Ascending aorta (tissue), 2 donors: ENCODE data around the gene ABHD16A. TPM values are rescaled to one million over a fixed set of nuclear protein-coding genes. Genes with fewer than 3 reads are reported as not detected.

ENCODE experiments used
- DNase-seq, 2 donors: peaks; one replicate each; pipeline ENCODE4 v3.0.0-alpha.2; 2019; ENCODE audit warnings: low spot score in 2 of 2
- H3K27ac ChIP-seq, 2 donors: fragments of 200-600 bp; sonication (generic); one replicate each; pipeline ENCODE4 v1.5.1; 2016 to 2017; ENCODE audit warnings: mild to moderate bottlenecking in 1 of 2
- H3K27me3 ChIP-seq: fragments of 200-600 bp; sonication (generic); one replicate; pipeline ENCODE4 v1.5.1; 2017
- H3K36me3 ChIP-seq, 2 donors: fragments of 200-600 bp; sonication (generic); one replicate each; pipeline ENCODE4 v1.5.1; 2016
- H3K4me1 ChIP-seq, 2 donors: fragments of 200-600 bp; sonication (generic); one replicate each; pipeline ENCODE4 v1.5.1; 2016 to 2017; ENCODE audit warnings: mild to moderate bottlenecking in 1 of 2
- H3K4me3 ChIP-seq, 2 donors: fragments of 200-600 bp; sonication (generic); one replicate each; pipeline ENCODE4 v1.5.1; 2016 to 2017; ENCODE audit warnings: mild to moderate bottlenecking in 1 of 2
- H3K9me3 ChIP-seq, 2 donors: fragments of 200-600 bp; sonication (generic); one replicate each; pipeline ENCODE4 v1.5.1; 2016
- CTCF ChIP-seq, 3 experiments: fragments of 200-600 bp in 2 of 3; fragments of 450-650 bp in 1 of 3; sonication (generic) in 2 of 3; IDR thresholded peaks; one replicate each; pipeline ENCODE4 v1.5.1; 2016 to 2019; ENCODE audit warnings: antibody characterized with exemption in 3 of 3, mild to moderate bottlenecking in 1 of 3, moderate library complexity in 1 of 3
- intact Hi-C: fragments of 100-400 bp; cut with DNase I; formaldehyde crosslinking; loops from one replicate; pipeline ENCODE4 v1.15.1; 2023
- total RNA-seq: library from RNA; depleted of rRNA; stranded (reverse); fragments of >200 nt; gene quantifications from one replicate; pipeline ENCODE4 v1.1.0, GENCODE V29; 2016

ABHD16A gene
- total RNA-seq, 1 donor from 2014 or later = 28.0 TPM

GRCh38 chr6:31702405-31702818 lies 712 bp downstream of the ABHD16A start:
- no peak for DNase-seq
- Histone ChIP-seq H3K9me3 (no peaks in the 10 kb centered on the region), H3K36me3 (peaks cover 12 to 20% of the 10 kb centered on the region in 2 donors), H3K4me1 (peaks cover 13 to 21% of the 10 kb centered on the region in 2 donors), H3K27ac (peak overlapping the region; percentile 92 to 97), H3K27me3 (no peaks in the 10 kb centered on the region), H3K4me3 (peak overlapping the region; percentile 72 to 78)
- TF ChIP-seq CTCF (IDR thresholded peaks at IDR 0.05) = no peak
- intact Hi-C loops = loop anchor here (2.0 kb wide), 2 partner anchors 34 to 160 kb away; partner anchors contain the start of genes CLIC1 and NEU1

DNA sequence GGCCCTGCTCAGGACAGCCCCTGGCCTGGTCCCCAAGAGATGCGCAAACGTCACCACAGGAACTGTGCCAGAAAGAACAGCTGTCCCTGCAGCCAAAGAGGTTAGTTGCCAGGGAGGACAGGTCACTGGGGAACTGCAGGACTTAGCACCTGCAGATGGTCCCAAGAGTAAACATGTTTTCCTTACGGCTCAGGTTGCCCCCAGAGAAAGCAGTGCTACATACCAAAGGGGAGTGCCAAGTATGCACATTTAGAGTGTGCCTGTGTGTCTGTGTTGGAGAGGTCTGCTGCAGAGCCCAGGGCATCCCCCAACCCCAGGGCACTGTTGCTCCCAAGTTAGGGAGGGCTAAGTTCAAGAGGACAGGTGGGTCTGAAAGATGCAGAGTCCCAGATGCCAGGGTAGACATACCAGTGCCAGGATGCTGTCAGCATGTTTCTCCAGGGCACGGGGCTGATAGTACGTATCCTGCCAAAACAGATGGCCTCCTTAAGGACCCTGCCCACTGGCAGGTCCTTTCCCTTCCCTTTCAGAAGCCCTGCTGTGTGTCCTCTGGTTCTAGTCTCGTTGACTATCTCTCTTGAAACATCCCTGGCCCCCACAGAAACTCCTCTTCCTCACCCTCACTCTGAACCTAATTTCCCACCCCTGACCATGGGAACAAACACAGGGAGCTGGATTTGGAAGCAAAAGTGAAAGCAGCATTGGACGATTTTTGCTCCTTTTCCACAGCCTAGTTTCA lies 1.3 kb downstream of the ABHD16A start:
- no peak for TF ChIP-seq CTCF (IDR thresholded peaks at IDR 0.05)
- intact Hi-C loops = loop anchor here (2.0 kb wide), 2 partner anchors 35 to 161 kb away; partner anchors contain the start of genes CLIC1 and NEU1
- peaks cover 15 to 23% of the 10 kb centered on the region in 2 donors for H3K36me3 ChIP-seq
- no peaks in the 10 kb centered on the region for H3K27me3 ChIP-seq
- peaks cover 13 to 21% of the 10 kb centered on the region in 2 donors for H3K4me1 ChIP-seq
- peak overlapping the region; percentile 72 to 78 for H3K4me3 ChIP-seq
- DNase-seq = no peak
- H3K9me3 ChIP-seq = no peaks in the 10 kb centered on the region
- peak overlapping the region in 1 of 2 donors; percentile 92 for H3K27ac ChIP-seq

DNA sequence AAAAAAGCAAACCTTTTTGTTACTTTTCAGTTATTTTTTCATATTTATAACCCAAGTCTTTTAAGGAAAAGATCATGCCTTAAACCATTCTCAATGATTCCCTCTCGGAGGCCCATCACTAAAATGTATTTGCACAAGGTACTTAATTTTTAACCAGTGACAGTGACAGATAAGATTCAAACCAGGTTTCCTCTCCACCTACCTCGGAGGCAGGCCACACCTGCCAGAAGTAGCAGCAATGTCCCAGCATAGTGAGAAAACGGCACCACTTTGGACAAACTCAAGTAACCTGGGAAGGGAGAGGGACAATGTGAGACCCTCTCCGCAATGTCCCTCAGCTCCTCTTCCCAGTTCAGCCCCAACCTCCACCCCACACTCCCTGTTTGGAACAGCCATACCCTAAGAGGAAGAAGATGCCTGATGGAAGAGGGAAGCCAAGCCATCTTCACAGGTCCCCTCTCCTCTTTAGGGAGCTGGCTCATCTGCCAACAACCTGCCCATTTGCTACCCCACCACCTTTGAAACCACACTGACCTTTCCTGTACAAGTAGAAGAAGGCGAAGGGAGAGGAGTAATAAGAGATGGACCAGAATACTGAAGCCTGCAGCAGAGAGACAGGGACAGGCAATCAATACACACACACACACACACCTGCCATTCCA lies 2.3 kb downstream of the ABHD16A start:
- H3K4me3 ChIP-seq = no peak overlapping the region
- no peak overlapping the region for H3K27ac ChIP-seq
- H3K36me3 ChIP-seq = peaks cover 25 to 32% of the 10 kb centered on the region in 2 donors
- H3K27me3 ChIP-seq = no peaks in the 10 kb centered on the region
- peaks cover 13 to 21% of the 10 kb centered on the region in 2 donors for H3K4me1 ChIP-seq
- intact Hi-C loops = no loop called here
- DNase-seq = no peak
- no peaks in the 10 kb centered on the region for H3K9me3 ChIP-seq
- no peak for TF ChIP-seq CTCF (IDR thresholded peaks at IDR 0.05)

DNA sequence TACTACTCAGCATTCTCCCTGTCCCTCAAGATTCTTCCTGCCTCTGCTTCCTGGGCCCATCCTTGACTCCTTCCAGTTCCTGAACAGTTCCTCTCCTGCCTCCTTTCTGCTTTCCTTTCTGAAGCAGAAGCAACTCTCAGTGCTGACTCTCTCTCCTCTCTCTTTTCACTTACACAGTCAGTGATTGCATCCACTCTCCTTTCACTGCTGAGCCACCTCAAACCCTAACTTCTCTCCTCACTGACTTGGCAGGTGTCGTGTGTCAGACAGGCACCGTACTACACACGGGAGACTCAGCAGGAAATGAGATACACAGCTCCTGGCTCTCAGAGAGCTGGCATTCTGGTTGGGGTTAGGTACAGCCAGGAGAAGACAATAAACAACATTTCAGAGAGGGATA lies 5.6 kb downstream of the ABHD16A start:
- Histone ChIP-seq H3K4me1 (peaks cover 13 to 14% of the 10 kb centered on the region in 2 donors), H3K9me3 (no peaks in the 10 kb centered on the region), H3K27ac (no peak overlapping the region), H3K4me3 (no peak overlapping the region), H3K36me3 (peaks cover 44 to 63% of the 10 kb centered on the region in 2 donors), H3K27me3 (no peaks in the 10 kb centered on the region)
- no peak for TF ChIP-seq CTCF (IDR thresholded peaks at IDR 0.05)
- intact Hi-C loops = no loop called here
- DNase-seq = no peak

DNA sequence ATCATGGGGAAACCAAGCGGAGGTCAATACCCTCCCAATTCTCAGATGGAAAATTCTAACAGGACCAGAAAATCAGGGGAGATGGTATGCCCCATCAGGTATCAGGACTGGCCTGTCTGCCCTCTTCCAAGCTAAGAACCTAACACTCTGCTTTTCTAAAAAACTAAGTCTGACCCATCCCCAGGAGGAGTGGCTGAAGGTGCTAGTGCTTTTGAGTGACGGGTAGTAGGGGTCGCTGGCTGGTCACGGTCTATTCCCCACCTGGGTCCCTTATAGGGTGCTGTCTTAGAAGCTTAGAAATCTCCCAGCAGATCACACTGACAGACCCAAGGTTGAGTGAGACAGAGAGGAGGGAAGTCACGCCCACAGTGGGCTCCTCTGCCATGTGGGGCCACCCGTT lies 9.6 kb downstream of the ABHD16A start:
- intact Hi-C loops = no loop called here
- H3K36me3 ChIP-seq = peaks cover 71 to 84% of the 10 kb centered on the region in 2 donors

More for the DNA sequence above, 9.6 kb downstream of the ABHD16A start:
- no peaks in the 10 kb centered on the region for H3K4me1 ChIP-seq
- H3K4me3 ChIP-seq = no peak overlapping the region
- TF ChIP-seq CTCF (IDR thresholded peaks at IDR 0.05) = no peak
- H3K27ac ChIP-seq = no peak overlapping the region
- no peak for DNase-seq
- no peaks in the 10 kb centered on the region for H3K9me3 ChIP-seq
- no peaks in the 10 kb centered on the region for H3K27me3 ChIP-seq
